ENCODE results near the gene CNTN5.

CNTN5 gene

DNA sequence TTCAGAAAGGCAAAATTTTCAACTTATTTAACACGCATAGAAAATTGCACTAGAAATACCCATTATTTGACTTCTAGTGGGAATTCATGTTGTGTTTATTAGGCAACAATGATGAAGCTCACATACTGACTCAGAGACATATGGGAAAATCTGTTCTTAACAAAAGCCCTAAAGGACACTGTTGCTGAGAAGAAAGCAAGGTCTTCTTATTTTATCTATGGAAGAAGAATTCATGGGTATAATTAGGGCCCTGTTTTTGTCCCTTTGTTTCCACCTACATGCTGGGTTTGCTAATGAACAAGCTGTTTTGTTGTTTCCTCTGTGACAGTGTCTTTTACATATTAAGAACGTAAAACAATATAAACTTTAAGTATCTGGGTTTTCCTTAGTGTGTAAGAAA lies 1059.6 kb downstream of the CNTN5 start:
- DNase-seq (ENCODE audit: low spot score), result no peak

DNA sequence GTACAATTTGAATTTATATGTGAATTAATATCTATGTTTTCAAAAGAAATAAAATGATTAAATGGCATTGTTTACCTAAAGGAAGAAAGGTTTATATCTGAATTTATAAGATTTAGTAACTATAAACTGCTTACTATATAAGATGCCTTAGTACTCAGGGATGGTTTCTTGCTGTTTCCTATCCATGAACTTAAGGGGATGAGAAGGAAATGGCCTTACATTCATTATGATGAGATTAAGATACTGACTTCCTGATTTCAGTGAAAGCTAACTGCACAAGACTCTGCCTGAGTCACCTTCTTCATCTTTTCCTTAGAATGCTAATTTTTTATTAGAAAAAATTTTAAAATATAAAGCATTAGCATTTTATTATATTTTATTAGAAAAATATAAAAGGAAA lies 1060.1 kb downstream of the CNTN5 start:
- no peak for DNase-seq (ENCODE audit: low spot score)

DNA sequence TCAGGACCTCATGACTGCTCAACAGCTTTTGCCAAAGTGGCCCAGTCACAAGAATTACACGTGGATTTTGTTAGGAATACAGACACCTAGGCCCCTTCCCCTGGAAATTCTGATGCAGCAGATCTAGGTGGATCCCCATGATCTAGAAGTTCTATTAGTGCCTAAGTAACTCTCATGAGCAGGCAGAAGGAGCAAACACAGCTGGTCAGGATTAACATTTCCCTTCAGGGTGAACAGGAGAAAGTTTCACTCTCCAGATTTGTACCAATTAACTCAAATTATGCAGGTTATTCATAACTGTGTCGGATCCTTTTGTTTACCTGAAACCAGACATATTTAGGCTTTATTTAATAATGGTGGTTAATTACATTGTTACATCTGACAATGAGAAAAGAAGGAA lies 1072.9 kb downstream of the CNTN5 start:
- DNase-seq (ENCODE audit: low spot score), result no peak

DNA sequence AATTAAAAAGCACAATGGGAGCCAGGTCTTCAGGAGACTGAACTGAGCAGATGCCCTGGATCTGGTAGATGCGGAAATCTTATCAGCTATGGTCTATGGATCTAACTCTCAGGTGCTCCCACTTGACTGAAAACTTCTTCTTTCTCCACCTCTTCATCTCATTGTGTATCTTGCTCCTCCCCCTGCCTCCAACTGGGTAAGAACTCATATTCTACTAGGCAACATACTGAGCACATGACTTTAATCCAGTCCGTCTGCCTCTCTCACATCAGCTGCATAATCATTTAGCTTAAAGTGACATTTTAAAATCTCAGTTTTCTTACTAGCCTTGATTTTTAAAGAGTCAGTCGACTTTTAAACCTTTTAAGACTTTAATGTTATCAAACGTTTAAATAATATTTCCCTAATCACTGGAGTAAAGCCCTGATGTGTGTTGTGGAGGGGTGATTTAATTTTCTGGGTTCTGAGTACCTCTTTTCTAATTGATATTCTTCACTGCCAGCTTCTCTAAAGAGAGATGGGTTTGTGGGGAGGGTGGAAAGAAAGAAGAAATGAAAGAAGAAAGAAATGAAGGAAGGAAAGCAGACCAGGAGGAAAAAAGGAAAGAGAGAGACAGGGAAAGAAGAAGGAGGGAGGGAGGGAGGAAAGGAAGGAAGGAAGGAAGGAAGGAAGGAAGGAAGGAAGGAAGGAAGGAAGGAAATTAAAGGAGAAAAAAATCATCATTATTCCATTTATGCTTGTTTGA lies 1073.5 kb downstream of the CNTN5 start:
- no peak for DNase-seq (ENCODE audit: low spot score)

DNA sequence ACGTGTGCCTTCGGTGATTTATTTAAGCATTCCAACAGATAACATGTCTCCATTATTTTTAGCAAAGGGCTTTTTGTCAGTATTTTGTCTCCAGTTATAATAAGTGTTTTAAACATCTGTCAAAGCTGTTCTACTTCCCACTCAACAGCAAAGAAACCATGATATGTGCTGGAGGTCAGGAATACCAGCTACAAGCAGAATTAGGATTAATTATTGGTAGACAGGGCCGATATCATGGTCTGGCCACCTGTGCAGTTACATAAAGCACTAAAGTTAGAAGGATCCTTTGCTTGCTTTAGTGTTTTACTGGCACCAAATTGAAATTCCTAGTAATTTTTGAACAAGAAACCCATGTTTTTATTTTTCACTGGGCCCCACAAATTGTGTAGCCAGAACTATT lies 1075.1 kb downstream of the CNTN5 start:
- no peak for DNase-seq (ENCODE audit: low spot score)

DNA sequence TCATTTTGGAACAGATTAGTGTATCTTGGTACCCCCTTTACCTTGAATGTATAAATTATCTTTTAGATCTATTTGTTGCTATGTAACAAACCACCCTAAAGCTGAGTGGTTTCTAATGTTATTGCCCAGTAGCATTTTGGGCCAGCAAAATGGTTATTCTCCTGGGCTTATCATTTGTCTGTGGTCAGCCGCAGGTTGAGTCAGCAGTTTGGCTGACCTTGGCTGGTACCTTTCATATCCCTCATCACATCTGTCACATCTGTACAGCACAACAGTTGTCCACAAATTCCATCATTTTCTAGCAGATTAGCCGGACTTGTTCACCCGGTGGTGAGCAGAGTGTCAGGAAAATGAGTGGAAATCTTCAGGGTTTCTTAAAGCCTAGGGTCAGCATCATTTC lies 1077.8 kb downstream of the CNTN5 start:
- no peak for DNase-seq (ENCODE audit: low spot score)

DNA sequence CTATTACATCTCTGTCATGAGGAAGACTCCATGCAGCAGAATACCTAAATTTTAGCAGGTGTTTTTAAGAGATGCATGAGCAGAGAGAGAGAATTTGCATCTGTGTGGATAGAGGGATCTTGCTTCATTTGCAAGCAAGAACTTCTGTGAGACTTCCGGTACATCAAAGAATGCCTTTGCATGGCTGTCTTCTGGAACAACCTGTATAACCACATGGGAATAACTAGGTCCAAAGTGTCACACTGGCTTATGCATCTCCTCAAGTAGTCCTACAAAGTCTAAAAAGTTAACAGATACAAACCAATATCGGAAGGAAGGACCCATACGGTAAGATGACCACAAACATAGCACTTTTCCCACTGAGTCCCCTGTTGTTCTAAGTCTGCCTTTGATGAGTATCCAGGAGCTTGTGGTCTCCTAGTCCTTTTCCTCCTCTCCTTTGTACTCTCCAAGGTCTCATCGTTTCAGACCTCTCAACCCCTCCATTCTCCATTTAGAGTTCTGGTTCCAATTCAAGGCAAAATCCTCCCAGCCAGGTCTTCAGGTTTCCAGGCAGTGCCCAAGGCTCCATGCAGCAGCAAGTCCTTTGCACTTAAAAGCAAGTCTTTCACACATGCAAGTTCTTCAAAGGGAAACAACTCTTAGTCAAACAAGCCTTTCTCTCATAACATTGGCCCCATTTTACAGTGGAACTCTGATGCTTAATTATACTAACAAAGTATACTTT lies 1084.7 kb downstream of the CNTN5 start:
- DNase-seq (ENCODE audit: low spot score), result no peak

DNA sequence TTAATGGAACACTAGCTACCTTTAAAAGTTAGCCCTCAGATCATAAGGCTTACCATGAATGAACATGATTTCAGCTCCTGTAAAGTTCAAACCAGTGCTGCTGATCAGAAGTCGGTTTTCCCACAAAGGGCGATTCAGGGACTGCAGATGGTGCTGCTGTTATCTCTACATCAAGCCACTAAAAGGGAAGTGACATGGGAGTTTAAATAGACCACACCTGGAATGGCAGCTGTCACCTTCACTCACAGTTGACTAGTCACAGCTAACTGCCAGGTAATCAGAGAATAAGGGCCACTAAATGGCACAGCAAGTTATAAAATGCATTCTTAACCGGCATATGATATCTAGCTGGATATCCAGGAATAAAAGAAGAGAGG lies 1085.2 kb downstream of the CNTN5 start:
- no peak for DNase-seq (ENCODE audit: low spot score)

DNA sequence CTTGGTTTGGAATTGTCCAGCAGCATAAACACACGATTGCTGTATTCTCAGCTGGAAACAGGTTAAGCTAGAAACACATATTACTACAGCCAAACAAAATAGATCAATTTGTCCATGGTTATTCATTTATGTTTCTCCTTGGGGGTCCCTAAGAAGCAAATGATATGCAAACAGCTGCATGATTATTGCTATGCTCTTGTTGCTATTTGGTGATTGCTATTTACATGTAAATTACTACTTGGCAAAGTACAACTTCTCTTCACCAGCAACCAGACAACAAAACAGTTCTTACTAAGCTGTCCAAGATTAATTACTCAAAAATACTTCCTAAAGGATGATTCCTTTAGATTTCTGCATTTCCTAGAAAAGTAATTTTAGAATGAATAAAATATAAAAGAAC lies 1098.4 kb downstream of the CNTN5 start:
- no peak for DNase-seq (ENCODE audit: low spot score)

DNA sequence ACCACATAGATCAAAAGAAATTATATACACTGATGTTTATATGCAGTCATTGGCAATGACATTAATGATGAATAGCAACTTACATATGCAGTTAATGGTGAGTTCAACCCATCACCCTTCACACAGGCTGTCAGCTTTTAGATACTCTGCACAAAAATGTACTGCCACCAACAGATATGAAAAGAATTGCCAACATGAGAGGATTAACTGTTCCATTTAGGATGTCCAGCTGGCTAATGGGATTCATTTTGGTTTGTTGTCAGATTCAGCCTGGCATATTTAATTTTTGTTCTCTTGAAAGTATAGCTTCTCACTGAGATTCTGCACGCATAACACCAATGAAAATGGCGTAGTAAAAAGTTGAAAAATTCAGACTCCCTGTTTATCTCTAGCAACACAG lies 1112.4 kb downstream of the CNTN5 start:
- no peak for DNase-seq (ENCODE audit: low spot score)

DNA sequence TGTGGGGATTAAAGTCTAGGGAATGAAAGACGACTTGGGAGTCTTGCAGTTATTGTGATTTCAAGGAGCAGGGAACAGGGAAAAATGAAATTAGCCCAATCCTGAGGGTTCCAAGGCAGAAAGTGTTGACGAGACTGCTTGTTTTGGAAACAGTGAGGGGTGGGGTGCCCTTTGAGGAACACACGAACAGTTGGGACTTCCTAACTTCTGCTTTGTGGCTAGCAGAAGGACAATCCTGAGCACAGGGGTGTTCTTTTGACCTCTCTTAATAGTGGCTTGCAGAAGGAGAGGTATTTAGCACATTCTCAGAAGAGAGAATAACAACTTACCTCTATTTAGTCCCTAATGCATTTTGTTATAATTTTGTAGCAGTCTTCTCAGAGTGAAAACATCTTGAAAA lies 1120.5 kb downstream of the CNTN5 start:
- no peak for DNase-seq (ENCODE audit: low spot score)

DNA sequence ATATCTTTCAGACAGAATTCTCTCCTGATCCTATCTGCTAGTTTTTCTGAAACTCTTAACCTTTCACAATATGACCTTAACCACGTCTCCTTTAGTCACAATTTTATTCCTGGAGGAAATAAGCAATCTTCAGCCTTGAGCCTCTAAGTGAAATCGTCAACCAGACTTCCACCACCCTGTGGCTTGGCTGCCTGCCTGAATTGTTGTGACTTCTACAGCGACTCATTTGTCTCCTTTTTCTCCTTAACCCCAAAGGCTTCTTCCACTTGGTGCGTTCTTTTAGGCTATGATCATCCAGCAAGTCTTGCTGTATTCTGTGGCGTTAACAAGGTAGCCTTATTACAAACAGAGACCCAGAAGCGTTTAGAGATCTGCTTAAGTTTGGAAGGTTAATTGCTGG lies 1131.2 kb downstream of the CNTN5 start:
- no peak for DNase-seq (ENCODE audit: low spot score)

DNA sequence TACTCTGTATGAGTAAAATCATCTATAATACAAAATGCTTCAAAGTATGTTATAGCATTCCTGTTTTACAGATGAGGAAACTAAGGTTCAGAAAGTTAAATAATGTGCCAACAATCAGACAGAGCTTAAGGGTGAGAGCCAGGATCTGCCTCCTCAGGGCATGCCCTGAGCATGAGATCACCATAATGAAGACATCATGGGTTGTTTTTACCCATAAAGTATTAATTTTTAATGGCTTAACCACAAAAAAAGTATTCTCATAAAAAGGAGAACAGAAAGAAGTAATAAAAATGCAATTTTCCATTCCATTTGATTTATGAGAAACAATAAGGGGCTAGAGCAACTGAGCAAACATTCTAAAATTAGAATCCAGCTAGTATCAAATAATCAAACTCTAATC lies 1132.0 kb downstream of the CNTN5 start:
- DNase-seq (ENCODE audit: low spot score), result no peak

DNA sequence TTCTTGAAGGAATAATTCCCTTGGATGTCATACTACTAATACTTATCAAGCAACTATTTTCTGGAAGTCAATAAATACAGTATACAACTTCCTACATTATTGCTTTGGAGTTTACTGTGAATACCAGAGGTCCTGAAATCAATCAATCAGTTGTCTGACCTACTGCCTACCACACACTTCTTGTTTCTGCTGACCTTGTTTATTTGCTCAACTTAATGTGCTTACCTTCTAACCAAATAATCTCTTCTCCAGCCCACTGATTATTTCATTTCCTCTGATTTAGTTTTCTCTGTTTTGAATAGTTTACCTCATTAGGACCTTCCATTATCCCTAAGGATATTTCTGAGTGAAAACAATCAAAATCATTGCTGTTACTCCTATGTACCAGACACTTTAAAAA lies 1142.7 kb downstream of the CNTN5 start:
- DNase-seq (ENCODE audit: low spot score), result no peak

DNA sequence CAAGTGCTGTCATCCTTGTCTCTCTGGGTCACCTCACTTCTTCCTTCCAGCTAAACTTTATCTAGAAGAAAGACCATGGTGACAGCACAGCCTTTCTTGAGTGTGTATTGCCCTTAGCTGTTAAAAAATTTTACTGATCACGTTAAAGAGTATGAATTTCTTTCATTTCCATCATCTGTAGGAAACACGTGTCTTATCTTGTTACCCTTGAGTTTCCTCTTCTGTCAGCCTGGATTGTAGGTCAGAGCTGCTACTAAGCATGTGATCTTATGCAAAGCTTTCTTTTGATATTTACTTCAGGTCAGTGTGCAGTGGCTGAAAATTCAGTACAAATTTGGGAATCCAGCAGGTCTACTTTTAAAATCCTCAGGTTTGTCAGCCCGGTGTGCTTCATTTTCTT lies 1154.1 kb downstream of the CNTN5 start:
- DNase-seq (ENCODE audit: low spot score), result no peak

DNA sequence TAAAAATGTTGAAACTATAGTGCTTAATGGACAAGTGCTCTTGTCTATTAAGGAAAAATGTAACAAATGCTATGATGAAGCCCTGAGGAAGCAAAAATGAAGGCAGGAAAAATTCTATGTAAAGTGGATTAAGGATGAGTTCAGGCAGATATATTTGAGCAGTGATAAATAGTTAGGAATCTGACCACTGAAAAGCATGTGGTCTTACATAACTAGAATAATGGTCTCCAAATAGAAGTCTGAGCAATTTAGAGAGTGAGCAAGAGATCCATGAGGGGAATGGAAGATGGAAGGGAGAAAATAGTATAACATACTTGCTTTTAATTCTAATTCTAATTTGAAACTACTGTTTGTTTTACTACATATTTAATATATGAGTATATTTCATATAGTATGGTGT lies 1155.7 kb downstream of the CNTN5 start:
- DNase-seq (ENCODE audit: low spot score), result no peak

DNA sequence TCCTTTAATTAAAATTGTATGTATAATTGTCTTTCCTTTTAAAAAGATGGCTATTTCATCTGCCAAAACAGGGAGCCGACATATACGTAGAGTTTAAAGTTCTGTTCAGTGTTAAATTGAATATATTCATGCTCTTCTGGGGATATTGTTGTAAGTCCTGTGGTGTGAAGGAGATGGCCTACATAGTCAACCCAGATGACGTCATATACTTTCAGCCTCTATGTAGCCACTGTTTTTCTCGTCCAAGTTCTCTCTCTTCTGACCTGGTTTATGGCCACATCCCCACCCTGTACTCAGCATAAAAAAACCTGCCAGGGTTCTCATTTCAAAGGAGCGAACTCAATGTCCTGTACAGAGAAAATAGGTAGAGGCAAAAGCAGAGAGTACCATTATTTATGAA lies 1156.9 kb downstream of the CNTN5 start:
- DNase-seq (ENCODE audit: low spot score), result no peak

DNA sequence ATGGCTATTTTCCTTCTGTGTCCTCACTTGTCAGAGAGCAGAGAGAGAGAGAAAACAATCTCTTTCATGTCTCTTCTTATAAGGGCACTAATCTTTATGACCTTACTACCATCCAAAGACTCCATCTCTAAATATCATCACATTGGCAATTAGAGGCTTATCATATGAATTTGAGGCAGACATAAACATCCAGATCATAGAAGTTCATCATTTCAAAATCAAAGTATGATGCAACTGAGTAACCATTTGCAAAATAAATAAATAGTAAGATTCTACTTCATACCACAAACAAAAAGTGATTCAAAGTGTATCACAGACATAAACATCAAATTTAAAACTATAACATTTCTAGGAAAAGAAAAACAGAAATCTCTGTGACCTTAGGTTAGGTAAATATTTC lies 1161.6 kb downstream of the CNTN5 start:
- no peak for DNase-seq (ENCODE audit: low spot score)

DNA sequence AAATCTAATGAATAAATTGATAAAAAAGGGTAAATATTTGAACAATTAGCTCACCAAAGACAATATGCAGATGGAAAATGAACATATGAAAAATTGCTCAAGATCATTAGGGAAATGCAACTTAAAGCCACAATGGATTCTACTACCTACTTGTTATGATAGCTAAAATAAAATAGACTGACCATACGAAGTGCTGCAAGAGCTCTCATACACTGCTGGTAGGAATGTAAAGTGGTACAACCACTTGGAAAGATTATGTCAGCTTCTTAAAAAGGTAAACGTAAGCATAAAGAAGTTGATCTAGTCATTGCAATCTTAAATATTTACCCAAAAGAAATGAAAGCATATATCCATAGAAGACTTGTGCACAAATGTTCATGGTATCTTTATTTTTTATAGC lies 1162.2 kb downstream of the CNTN5 start:
- no peak for DNase-seq (ENCODE audit: low spot score)

DNA sequence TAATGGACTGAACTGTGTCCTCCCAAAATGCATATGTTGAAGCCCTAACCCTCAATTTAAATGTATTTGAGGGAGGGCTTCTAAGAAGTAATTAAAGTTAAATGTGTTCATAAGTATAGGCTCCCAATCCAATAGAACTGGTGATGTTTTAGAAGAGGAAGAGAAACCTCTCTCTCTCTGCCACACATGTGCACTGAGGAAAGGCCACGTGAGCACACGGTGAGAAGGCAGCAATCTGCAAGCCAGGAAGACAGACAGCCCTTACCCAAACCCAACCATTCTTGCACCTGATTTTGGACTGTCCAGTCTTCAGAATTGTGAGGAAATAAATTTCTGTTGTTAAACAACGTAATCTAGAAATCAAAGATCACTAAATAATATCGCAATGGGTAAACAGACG lies 1164.8 kb downstream of the CNTN5 start:
- no peak for DNase-seq (ENCODE audit: low spot score)

DNA sequence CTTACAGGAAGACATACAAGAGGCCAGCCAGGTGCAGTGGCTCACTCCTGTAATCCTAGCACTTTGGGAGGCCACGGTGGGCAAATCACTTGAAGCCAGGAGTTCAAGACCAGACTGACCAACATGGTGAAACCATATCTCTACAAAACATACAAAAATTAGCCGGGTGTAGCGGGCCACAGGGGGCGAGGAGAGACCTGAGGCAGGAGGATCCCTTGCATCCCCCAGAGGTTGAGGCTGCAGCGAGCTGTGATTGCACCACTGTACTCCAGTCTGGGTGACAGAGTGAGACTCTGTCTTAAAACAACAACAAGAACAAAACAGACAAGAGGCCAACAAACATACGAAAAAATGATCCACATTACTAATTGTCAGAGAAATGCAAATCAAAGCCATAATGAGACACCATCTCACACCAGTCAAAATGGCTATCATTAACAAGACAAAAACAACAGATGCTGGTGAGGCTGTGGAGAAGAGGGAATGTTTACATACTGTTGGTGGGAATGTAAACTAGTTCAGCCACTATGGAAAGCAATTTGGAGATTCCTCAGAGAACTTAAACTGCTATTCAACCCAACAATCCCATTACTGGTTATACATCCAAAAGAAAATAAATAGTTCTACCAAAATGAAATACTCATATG lies 1167.5 kb downstream of the CNTN5 start:
- no peak for DNase-seq (ENCODE audit: low spot score)

DNA sequence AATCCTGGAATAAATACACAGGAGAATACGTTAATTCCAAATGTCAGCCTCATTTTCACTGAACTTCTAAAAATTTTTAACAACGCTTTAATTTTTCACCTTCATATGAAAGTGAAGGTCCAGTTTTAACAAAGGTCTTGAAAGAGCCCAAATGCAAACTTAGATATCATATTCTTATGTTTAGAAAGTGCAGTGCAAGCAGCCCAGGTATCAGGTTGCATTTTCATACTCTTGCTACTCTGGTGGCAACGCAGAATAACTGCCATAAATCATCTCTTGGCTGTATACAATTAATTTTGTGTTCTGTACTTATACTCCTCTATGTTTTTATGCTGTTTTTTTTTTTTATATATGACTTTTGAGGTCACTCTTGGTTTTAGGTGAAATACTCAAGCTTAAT lies 1169.6 kb downstream of the CNTN5 start:
- DNase-seq (ENCODE audit: low spot score), result no peak

DNA sequence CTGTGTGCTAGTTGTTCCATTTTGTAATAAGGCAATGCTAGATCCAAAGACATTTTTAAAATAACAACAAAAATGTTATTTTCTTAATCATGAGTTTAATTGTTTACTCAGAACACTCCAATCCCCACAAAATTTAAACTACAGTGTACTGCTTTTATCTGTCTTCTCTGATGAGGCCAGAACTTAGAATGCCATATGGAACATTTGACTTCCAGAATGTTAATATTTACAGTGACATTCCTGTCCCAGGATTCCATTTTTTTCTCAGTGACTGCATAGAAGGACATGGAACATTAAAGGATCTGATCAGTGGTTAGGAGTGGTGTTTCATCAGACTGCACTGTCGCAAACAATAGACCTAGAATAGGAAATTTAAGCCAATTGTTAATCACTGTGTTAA lies 1171.4 kb downstream of the CNTN5 start:
- no peak for DNase-seq (ENCODE audit: low spot score)

DNA sequence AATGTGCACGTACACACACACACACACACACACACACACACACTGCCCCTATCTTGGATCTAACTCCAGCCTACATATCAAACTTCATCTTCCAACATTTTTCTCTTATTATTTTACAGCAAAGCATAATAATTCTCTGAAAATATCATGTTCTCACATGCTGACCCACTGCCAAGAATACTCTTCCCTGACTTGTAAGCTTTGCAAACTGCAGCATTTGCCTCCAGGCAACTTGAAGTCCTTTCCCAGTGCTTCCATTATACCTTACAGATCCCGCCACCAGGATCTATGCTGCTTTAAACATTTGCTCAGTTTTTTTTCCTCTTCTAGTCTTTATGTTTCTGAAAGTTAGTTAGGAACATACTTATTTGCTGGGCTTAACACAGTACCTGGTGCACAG lies 1183.0 kb downstream of the CNTN5 start:
- DNase-seq (ENCODE audit: low spot score), result no peak
